GM18861 (cell line): Measurements from ENCODE around the gene ANAPC5.
A peak's percentile ranks its signal among the peaks of the same experiment; 100 is the strongest.
"Not testable (repeated sequence)": the region's sequence is repeated elsewhere in the genome, so short reads cannot be mapped to it uniquely, and the experiment has no call there.

ENCODE experiments used
- ATAC-seq: cut with Tn5 transposase; IDR thresholded peaks from one replicate; pipeline ENCODE4 v1.9.1; 2021; ENCODE audit not compliant: unreplicated experiment

ANAPC5 gene, protein sequence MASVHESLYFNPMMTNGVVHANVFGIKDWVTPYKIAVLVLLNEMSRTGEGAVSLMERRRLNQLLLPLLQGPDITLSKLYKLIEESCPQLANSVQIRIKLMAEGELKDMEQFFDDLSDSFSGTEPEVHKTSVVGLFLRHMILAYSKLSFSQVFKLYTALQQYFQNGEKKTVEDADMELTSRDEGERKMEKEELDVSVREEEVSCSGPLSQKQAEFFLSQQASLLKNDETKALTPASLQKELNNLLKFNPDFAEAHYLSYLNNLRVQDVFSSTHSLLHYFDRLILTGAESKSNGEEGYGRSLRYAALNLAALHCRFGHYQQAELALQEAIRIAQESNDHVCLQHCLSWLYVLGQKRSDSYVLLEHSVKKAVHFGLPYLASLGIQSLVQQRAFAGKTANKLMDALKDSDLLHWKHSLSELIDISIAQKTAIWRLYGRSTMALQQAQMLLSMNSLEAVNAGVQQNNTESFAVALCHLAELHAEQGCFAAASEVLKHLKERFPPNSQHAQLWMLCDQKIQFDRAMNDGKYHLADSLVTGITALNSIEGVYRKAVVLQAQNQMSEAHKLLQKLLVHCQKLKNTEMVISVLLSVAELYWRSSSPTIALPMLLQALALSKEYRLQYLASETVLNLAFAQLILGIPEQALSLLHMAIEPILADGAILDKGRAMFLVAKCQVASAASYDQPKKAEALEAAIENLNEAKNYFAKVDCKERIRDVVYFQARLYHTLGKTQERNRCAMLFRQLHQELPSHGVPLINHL

DNA sequence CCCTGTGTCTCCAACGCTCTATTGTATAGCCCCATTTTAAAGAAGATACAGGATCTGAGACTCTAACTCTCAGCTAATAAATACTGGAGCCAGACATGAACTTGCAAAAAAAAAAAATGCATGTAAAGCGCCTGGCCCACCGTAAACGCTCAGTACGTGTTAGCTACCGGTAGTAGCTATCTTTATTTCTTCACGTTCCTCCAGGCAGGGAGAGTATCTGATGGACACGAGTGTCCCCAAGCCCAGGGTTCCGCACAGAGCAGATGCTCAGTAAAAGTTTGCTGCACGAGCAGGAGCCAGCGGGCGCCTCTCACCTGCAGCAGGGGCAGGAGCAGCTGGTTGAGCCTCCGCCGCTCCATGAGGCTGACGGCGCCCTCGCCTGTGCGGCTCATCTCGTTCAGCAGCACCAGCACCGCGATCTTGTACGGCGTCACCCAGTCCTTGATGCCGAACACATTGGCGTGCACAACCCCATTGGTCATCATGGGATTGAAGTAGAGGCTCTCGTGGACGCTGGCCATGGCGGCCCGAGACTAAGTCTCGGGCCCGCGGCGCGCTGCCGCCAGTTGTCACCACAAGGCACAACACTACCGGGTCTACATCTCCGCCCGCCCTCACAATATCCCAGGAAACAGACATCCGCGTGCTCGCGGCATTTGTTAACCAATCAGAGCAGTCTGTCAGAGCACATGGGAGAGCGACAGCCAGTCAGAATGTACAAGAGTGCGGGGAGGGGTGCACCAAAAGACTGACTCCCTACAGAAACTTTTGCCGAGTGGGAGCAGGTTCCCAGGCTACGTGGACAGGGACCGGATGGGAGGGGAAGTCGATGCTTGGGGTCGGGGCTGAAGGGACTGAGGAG lies at the start of gene ANAPC5:
ANAPC5 (minus strand) TSS at position 592 of the 862 bp plus-strand sequence; CDS start at position 521, 71 bp downstream.
- ATAC-seq = peak; percentile 95

DNA sequence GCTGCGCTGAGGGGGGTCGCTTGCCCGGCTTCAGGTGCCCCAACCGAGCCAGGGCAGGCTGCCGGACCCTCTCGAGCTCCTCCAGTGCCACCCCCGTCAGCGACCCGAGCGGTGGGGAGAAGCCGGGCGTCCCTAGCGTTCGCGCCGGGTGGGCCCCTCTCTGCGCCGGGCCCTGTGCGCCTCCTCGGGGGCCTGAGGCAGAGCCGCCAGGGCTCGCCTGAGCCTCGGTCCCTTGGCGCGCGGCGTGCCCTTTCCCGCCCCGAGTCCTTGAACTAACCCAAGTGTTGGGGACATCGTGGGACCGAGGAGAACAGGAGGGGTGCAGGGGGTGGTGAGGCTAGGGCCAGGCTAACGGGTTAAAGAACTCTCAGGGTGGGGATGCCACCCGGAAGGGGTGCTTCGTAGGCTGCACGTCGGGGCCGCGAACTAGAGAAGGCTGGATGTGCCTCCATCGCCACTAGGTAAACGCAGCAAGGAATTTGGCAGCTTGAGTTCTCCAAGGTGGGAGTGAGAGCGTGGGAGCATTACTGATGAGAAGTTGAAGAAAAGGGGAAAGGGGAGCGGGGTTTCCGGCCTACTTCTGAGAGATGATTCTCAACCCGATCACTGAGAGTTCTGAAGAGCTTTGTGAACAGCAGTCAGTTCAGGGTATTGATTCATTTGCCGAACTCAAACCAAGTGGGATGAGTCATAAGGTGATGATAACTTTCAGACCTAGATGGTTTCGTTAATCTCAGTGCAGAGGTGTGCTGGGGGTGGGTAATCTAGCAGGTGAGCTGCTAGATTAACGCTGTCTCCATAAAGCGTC lies 48.3 kb upstream of the ANAPC5 start:
- peak; percentile 41 for ATAC-seq

DNA sequence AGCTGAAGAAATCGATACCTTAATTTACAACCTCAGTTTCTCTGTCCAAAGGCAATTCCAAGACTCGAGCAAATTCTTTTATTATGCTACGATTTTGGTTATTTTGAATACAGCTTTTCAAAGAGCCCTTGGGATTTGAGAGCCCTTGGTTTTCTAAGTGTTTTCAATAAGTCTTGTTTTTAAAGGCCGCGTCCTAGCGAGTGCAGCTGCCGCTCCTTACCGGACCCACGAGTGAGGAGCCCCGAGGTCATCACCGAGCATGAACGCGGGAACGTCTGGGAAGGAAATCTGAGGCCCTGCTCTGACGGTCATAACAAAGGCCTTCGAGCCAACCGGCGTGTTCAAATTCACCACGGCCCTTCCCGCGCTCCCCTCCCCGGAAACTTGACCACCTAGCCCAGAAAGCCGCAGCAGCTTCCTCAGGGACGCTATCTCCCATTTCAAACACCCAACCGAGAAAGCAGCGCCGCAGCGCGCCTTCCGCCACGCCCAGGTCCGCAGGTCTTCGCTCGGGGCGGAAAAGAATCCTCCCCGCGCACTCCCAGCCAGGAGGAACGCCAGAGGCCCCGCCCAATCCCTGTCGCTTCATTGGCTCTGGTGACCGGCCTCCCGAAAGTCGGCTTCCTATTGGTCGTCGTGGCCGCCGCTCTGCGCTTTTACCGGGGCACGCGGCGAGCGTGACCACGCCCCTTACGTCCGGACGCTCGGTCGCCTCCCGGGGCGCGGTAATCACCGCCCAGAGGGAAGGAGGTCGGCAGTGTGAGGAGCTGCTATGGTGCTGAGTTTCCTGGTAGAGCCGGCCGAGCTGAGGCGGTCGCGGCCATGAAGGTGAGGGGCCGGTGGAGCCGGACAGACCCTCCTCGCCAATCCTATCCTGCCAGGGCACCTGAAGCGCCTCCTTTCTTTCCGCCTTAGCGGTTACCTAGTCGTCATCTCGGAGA lies 47.5 kb upstream of the ANAPC5 start, which contains the start of gene RNF34:
RNF34 (plus strand) TSS at position 728 of the 941 bp plus-strand sequence; CDS start at position 823, 95 bp downstream.
- ATAC-seq = peak; percentile 87

DNA sequence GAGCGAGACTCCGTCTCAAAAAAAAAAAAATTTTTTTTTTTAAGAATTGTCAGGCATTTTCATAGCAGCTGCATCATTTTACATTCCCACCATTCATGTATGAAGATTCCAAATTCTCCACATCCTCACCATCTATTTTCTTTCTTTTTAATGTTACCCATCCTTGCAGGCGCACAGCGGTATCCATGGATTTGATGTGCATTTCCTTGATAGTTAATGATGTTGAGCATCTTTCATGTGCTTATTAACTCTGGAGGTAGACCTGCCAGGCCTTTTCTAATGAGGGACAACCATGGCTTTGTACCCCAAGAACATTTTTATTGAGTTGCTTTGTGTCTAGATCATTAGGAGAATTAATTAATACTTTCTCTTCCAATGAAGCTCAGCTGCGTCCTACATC lies 46.1 kb upstream of the ANAPC5 start:
- no peak for ATAC-seq

DNA sequence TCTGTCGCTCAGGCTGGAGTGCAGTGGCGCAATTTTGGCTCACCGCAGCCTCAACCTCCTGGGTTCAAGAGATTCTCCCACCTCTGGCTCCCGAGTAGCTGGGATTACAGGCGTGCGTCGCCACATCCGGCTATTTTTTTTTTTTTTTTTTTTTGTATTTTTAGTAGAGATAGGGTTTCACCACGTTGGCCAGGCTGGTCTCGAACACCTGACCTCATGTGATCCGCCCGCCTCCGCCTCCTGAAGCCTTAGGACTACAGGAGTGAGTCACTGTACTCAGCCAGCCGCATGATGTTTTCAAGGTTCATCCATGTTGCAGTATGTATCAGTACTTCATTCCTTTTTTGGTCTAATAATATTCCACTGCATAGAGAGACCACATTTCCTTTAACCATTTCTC lies 45.3 kb upstream of the ANAPC5 start:
- ATAC-seq = no peak

DNA sequence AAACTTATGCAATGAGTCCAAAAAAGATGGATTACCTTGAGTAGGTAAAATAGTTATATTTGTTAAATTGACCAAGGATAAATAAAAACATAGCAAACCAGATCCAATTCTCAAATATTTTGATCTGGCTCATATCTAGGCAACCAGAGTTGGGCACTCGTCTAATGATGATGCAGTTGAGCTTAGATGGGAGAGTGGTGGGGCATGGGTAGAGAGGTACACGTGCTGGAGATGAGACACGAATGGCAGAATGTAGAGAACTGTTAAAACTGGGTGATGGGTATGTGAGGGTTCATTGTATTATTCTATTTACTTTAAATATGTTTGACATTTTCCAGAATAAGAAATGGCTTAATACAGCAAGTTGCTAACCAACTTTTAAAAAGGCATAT lies 40.1 kb upstream of the ANAPC5 start:
- no peak for ATAC-seq

DNA sequence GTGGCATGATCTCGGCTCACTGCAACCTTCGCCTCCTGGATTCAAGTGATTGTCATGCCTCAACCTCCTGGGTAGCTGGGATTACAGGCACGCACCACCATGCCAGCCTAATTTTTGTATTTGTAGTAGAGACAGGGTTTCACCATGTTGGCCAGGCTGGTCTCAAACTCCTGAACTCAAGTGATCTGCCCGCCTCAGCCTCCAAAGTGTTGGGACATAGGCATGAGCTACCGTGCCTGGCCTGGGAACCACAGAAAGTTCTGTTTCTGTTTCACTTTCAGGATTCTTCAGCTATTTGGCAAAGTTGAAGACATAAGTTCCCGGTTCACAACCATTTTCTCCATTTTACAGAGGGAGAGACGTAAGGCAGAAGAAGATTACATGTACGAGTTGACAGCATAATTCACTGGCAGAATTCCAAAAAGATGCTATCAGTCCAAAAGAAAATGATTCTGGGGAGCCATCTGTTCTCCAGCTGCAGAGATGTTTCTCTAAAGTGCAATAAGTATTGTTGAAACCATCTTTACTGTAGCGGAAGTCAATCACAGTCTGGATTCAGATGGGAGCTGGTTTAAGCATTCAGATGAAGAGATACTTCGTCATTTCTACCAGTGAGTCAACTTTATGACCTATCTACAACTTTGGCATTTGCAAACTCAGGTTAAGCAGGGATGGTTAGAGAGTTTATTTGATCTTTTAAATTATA lies 39.6 kb upstream of the ANAPC5 start:
- ATAC-seq = no peak

DNA sequence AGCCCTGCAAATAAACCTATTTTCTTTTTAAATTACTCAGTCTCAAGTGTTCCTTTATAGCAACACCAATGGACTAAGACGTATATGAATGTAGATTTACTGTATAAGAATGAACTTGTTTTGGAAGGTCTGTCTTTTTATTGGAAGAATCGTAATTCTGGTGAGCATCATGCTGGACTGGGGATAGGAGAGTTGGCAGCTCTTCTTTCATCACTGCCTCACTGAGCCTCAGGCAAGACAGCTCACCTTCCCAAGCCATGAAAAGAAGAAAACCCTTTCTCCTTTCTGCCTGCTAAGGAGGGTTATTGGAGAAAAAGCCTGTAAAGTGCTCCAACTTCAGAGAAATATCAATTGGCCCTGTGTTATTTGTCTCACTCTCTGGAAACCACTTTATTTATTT lies 38.6 kb upstream of the ANAPC5 start:
- ATAC-seq = no peak

DNA sequence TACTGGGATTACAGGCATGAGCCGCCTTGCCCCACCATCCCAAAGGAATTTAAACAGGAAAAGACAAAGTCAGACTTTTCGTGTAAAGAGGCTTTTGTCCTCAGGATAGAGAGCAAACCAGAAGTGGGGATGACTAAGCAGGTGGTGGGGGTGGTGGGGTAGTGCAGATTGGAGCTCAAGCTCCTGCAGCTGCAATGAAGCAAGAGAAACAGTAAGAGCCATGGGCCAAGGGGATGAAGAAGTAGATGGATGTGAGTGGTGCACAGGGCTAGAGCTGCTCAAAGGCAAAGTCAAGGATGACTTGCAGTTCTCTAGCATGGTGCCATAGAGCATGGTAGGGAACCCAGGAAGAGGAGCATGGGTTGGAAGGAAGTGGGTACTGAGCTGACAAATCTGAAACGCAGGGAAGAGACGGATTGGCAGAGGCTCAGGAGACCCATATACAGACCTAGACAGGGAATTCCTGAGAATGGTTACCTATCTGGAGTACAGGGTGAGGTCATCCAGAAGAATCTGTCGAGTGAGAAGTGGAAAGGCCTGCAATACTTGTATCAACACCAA lies 36.3 kb upstream of the ANAPC5 start:
- no peak for ATAC-seq

DNA sequence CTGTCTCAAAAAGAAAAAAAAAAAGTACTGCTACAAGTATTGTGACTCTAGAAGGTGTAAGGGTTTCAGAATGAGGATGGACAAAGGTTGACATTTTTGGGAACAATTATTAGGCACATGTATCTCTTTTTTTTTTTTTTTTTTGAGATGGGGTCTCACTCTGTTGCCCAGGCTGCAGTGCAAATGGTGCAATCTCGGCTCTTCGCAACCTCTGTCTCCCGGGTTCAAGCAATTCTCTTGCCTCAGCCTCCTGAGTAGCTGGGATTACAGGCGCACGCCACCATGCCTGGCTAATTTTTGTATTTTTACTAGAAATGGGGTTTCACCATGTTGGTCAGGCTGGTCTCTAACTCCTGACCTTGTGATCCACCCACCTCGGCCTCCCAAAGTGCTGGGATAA lies 32.7 kb upstream of the ANAPC5 start:
- not testable (repeated sequence) for ATAC-seq

DNA sequence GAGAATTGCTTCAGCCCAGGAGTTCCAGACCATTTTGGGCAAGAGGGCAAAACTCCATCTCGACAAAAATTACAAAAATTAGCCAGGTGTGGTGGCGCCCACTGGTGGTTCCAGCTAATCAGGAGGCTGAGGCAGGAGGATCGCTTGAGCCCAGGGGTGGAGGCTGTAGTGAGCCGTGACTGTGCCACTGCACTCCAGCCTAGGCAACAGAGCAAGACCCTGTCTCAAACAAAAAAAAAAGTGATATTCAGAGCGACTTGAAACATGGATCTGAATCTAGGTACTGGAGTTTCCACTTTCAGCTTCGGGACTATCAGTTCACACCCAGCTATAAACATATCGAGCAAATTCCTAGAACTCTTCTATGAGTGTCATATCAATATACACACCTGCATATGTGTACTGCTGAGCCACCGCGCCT lies 31.4 kb upstream of the ANAPC5 start:
- no peak for ATAC-seq

DNA sequence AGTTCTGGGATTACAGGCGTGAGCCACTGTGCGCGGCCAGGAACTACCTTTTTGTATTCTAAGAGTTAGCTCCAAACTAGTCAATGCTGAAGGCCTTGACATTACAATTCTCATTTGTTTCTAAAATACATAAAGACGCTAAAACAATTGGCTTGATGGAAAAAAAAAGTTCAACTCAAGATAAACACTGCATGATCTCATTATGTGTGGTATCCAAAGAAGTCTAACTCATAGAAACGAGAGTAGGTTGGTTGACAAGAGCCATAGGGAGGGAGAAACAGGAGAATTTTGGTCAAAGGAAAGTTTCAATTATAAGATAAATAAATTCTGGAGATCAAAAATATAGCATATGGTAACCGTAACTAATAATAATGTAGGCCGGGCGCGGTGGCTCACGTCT lies 27.7 kb upstream of the ANAPC5 start:
- no peak for ATAC-seq

DNA sequence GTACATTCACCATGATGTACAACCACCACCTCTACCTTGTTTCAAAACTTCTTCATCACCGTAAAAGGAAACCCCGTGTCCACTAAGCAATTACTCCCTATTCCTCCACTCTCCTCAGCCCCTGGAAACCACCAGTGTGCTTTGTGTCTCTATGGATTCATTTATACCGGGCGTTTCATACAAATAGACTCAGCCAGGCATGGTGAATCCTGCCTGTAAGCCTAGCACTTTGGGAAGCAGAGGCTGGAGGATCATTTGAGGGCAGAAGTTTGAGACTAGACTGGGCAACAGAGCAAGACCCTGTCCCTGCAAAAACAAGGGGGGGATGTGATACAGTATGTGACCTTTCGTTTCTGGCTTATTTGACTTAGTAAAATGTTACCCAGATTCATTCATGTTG lies 26.5 kb upstream of the ANAPC5 start:
- no peak for ATAC-seq

DNA sequence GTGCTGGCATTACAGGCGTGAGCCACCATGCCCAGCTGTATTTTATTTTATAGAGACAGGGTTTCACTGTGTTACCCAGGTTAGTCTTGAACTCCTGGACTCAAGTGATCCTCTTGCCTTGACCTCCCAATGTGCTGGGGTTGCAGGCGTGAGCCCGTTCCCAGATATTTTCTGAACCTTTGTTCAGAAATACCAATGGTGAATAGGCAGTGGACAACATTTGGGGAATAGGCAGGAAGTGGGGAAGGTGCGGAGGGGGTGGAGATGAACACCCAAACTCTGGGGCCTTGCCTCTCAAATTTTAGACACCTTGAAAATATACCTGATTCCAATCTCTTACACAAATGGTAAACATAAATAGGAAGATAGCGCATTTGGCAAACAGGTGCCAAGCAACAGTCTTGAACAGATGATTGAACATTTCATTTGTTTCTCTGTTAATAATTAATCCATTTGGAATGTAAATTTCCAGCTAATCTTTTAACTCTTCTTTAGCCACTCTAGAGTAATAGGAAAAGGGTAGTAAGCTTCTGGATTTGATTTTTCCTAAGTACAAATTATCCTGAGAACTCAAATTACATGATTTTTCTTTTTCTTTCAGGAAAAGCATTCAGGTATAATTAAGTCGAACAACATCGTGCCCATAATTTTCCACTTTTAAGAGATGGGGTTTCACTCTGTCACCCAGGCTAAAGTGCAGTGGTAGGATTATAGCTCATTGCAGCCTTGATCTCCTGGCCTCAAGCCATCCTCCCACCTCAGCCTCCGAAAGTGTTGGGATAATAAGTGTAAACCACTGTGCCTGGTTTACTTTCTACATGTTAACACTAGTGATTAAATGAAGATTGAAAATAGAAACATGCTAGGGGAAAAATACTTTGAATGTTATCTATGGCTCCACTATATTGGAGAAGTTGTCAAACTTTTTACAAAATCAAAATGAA lies 24.8 kb upstream of the ANAPC5 start:
- ATAC-seq = no peak

DNA sequence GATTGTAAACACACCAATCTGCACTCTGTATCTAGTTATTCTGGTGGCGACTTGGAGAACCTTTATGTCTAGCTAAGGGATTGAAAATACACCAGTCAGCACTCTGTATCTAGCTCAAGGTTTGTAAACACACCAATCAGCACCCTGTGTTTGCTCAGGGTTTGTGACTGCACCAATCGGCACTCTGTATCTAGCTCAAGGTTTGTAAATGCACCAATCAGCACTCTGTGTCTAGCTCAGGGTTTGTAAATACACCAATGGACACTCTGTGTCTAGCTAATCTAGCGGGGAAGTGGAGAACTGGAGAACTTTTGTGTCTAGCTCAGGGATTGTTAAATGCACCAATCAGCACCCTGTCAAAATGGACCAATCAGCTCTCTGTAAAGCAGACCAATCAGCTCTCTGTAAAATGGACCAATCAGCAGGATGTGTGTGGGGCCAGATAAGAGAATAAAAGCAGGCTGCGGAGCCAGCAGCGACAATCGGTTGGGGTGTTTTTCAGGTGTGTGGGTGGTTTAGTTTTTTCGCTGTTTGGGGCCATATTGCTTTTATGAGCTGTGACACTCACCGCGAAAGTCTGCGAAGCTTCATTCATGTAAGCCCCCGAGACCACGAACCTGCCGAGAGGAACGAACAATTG lies 22.9 kb upstream of the ANAPC5 start:
- not testable (repeated sequence) for ATAC-seq

DNA sequence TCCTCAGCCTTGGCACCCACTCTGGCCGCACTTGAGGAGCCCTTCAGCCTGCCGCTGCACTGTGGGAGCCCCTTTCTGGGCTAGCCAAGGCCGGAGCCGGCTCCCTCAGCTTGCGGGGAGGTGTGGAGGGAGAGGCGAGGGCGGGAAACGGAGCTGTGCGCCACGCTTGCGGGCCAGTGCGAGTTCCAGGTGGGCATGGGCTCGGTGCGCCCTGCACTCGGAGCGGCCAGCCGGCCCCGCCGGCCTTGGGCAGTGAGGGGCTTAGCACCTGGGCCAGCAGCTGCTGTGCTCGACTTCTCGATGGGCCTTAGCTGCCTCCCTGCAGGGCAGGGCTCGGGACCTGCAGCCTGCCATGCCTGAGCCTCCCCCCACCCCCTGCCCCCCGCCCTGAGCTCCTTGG lies 22.1 kb upstream of the ANAPC5 start:
- ATAC-seq = not testable (repeated sequence)

DNA sequence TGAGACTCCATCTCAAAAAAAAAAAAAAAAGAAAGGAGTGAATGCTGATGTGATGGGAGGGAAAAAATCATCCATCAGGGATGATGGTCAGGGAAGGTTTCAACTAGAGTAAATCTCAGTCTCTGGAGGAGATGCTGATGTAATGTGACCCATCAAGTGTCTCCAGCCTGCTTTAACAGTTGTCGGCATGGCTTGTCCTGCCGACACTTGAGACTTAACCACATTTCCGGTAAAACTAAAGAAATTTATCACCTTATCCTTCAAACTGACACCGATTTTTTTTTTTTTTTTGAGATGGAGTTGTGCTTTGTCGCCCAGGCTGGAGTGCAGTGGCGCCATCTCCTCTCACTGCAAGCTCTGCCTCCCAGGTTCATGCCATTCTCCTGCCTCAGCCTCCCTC lies 21.5 kb upstream of the ANAPC5 start:
- ATAC-seq = no peak
